Myocyte (in vitro differentiated cells): ENCODE results near the gene GPRC5A. TPM values are rescaled to one million over a fixed set of nuclear protein-coding genes. Genes with fewer than 3 reads are reported as not detected.

Experiments
- DNase-seq: peaks from one replicate; pipeline ENCODE4 v3.0.0-alpha.2; 2012; ENCODE audit warnings: low read depth
- microRNA counts: library from miRNA; unstranded; fragments of <30 nt; microRNA quantifications from one replicate; lab custom pipeline; 2016
- total RNA-seq: library from RNA; depleted of rRNA; stranded (reverse); fragments of >200 nt; gene quantifications from 2 replicates; pipeline ENCODE4 v1.2.3, GENCODE V29; 2014

The GPRC5A gene
- total RNA-seq, 1 donor from 2014 or later = 1.4 TPM

- no peak for DNase-seq
Observed at GRCh38 chr12:12939888-12940287, 48.5 kb downstream of the GPRC5A start.

- DNase-seq = no peak
Observed at GRCh38 chr12:12941450-12942350, 50.3 kb downstream of the GPRC5A start.

GRCh38 chr12:12943586-12944260 is 52.4 kb downstream of the GPRC5A start:
- DNase-seq = no peak

GRCh38 chr12:12945591-12945990 is 54.2 kb downstream of the GPRC5A start:
- DNase-seq = no peak

- no peak for DNase-seq
Observed at GRCh38 chr12:12946686-12947355, 55.5 kb downstream of the GPRC5A start.

GRCh38 chr12:12947902-12948301 is 56.5 kb downstream of the GPRC5A start:
- DNase-seq = no peak

GRCh38 chr12:12951504-12951903 is 60.1 kb downstream of the GPRC5A start:
- no peak for DNase-seq

- no peak for DNase-seq
Observed at GRCh38 chr12:12952036-12952435, 60.7 kb downstream of the GPRC5A start, which contains the start of gene GPRC5D. Gene GPRC5D (minus strand): TSS chr12:12952170. CDS start chr12:12950384, 1,786 bp downstream.

- DNase-seq = no peak
Observed at GRCh38 chr12:12954356-12954755, 63.0 kb downstream of the GPRC5A start.

GRCh38 chr12:12954878-12955625 is 63.7 kb downstream of the GPRC5A start:
- DNase-seq = no peak

GRCh38 chr12:12958886-12959285 is 67.5 kb downstream of the GPRC5A start:
- DNase-seq = no peak

GRCh38 chr12:12960639-12961209 is 69.4 kb downstream of the GPRC5A start:
- no peak for DNase-seq

GRCh38 chr12:12964255-12964654 is 72.9 kb downstream of the GPRC5A start:
- DNase-seq = no peak

GRCh38 chr12:12965836-12966235 is 74.5 kb downstream of the GPRC5A start:
- DNase-seq = no peak

MicroRNA genes within 50 kb of the gene (microRNA counts, 767-probe panel; counts per million panel counts)
- microRNA hsa-miR-614 (lab: Ali Mortazavi, UCI) = not detected

Other genes starting within 250 kb of the GPRC5A start
- gene GPR19, start 195.4 kb upstream of the GPRC5A start, total RNA-seq = not detected in 2 replicates
- 40.4 and 41.4 TPM in 2 replicates for gene CDKN1B, start 174.2 kb upstream of the GPRC5A start, total RNA-seq
- 5.1 and 6.4 TPM in 2 replicates for gene APOLD1, start 105.9 kb upstream of the GPRC5A start, total RNA-seq
- 57.4 and 63.7 TPM in 2 replicates for gene DDX47, start 78.2 kb upstream of the GPRC5A start, total RNA-seq
- gene GPRC5D, start 60.6 kb downstream of the GPRC5A start, total RNA-seq = not detected in 2 replicates
- 3.5 and 5.9 TPM in 2 replicates for gene HEBP1, start 108.7 kb downstream of the GPRC5A start, total RNA-seq
- 4.1 and 6.1 TPM in 2 replicates for gene FAM234B, start 152.8 kb downstream of the GPRC5A start, total RNA-seq
- 2.3 TPM in 2 replicates for gene GSG1, start 212.1 kb downstream of the GPRC5A start, total RNA-seq